NCI-H2107 (cell line): Measurements from ENCODE around the gene MAGEA9B.
"Not testable (repeated sequence)": the region's sequence is repeated elsewhere in the genome, so short reads cannot be mapped to it uniquely, and the experiment has no call there.

Source experiments
- DNase-seq: peaks from one replicate; lab custom pipeline; 2025; lab: John Stamatoyannopoulos, UW

MAGEA9B gene

DNA sequence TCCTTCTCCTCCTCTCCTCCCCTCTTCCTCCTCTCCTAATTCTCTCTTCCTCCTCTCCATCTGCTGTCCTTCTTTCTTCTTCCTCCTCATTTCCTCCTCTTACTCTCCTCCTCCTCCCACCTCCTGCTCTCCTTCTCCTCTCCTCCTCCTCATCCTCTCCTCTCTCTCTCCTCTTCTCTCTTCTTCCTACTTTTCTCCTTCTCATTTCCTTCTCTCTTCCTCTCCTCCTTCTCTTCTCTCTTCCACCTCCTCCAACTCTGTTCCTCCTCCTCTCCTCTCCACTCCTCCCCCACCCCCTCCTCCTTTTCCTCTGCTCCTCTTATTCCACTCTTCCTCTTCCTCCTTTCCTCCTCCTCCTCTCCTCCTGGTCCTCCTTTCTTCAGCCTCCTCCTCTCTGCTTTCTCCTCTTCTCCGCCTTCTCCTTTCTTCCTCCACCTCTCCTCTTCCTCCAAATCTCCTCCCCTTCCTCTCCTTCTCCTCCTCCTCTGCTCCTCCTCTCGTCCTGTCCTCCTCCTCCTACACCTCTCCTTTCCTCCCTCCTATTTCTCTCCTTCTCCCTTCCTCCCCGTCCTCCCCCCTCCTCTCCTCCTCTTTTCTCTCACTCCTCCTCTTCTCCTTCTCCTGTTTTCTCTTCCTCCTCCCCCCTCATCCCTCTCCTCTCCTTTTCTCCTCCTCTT, 52.2 kb downstream of the MAGEA9B start:
- not testable (repeated sequence) for DNase-seq

DNA sequence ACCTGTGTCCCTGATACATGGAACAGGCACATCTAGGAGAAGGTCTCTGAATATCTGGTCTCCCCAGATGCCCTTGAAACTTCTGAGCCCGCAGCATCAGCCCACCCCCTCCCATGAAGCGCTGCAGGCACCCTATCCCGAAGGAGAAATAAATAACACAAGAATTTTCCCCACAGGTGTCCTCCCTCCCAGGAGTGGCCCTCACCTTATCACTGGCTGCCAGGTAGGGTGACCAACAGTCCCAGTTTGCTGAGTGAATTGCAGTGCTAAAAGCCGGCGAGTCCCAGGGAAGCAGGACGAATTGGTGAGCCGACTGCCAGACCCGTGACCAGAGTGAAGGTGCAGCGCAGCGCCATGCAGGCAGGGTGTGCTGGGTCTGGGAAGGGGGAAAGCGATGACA, 53.3 kb downstream of the MAGEA9B start:
- DNase-seq, result not testable (repeated sequence)

DNA sequence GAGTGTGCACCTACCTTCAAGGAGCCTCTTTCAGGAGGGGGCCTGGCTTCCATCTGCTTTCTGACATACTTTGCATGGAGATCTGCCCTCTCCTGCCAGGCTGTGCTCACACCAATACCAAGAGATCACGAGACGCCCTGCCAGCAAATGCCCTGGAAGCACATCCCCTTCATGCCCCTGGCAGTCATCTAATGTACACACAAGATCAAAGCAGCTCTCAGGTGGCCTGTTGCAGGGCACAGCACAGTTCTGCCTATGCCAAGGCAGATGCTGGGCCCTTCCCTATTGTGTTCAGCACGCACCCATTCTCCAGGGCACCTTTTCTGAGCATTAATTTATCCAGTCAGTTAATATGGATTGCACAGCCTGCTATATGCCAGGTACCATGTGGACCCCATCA, 54.4 kb downstream of the MAGEA9B start:
- not testable (repeated sequence) for DNase-seq
